HG02884 (cell line): ENCODE results near the gene CGNL1.

Source experiments
- ATAC-seq: cut with Tn5 transposase; IDR thresholded peaks from one replicate; pipeline ENCODE4 v1.9.1; 2021; ENCODE audit warnings: mild to moderate bottlenecking, moderate library complexity; ENCODE audit not compliant: unreplicated experiment

Gene CGNL1

GRCh38 chr15:57421551-57421950 is 45.2 kb downstream of the CGNL1 start:
- no peak for ATAC-seq

GRCh38 chr15:57422113-57422754 is 45.9 kb downstream of the CGNL1 start:
- ATAC-seq, result no peak

GRCh38 chr15:57423599-57424140 is 47.4 kb downstream of the CGNL1 start:
- ATAC-seq, result no peak

GRCh38 chr15:57424628-57425405 is 48.5 kb downstream of the CGNL1 start:
- no peak for ATAC-seq

- ATAC-seq, result no peak
Observed at GRCh38 chr15:57425842-57426241, 49.5 kb downstream of the CGNL1 start.

- ATAC-seq, result no peak
Observed at GRCh38 chr15:57427367-57427821, 51.1 kb downstream of the CGNL1 start.

GRCh38 chr15:57432141-57432741 is 55.9 kb downstream of the CGNL1 start:
- ATAC-seq, result no peak

GRCh38 chr15:57436166-57436565 is 59.9 kb downstream of the CGNL1 start:
- no peak for ATAC-seq

- ATAC-seq, result no peak
Observed at GRCh38 chr15:57436961-57437360, 60.7 kb downstream of the CGNL1 start.

- no peak for ATAC-seq
Observed at GRCh38 chr15:57437564-57437963, 61.3 kb downstream of the CGNL1 start.

- ATAC-seq, result no peak
Observed at GRCh38 chr15:57438166-57438565, 61.9 kb downstream of the CGNL1 start.

- ATAC-seq, result no peak
Observed at GRCh38 chr15:57439128-57440027, 63.1 kb downstream of the CGNL1 start.

GRCh38 chr15:57440167-57440566 is 63.9 kb downstream of the CGNL1 start:
- ATAC-seq, result no peak

GRCh38 chr15:57440799-57441198 is 64.5 kb downstream of the CGNL1 start:
- ATAC-seq, result no peak

- no peak for ATAC-seq
Observed at GRCh38 chr15:57442335-57442734, 66.0 kb downstream of the CGNL1 start.

- ATAC-seq, result no peak
Observed at GRCh38 chr15:57443486-57443885, 67.2 kb downstream of the CGNL1 start.

GRCh38 chr15:57444877-57445513 is 68.7 kb downstream of the CGNL1 start:
- ATAC-seq, result no peak

GRCh38 chr15:57445872-57446271 is 69.6 kb downstream of the CGNL1 start:
- ATAC-seq, result no peak

GRCh38 chr15:57446393-57446792 is 70.1 kb downstream of the CGNL1 start:
- no peak for ATAC-seq

- ATAC-seq, result no peak
Observed at GRCh38 chr15:57451555-57451954, 75.2 kb downstream of the CGNL1 start.
